Tongue (tissue), 1 donor: ENCODE data around the gene HNRNPR. TPM values are rescaled to one million over a fixed set of nuclear protein-coding genes. Genes with fewer than 3 reads are reported as not detected.

Experiments
- total RNA-seq: library from RNA; depleted of rRNA; stranded (reverse); fragments of >200 nt; gene quantifications from one replicate; pipeline ENCODE4 v1.2.3, GENCODE V29; 2014

HNRNPR gene
- total RNA-seq, 1 donor from 2014 or later: 145 TPM

Other genes starting within 250 kb of the HNRNPR start
- gene LUZP1, start 175.4 kb downstream of the HNRNPR start, total RNA-seq: 22.5 TPM
- gene HTR1D, start 126.8 kb downstream of the HNRNPR start, total RNA-seq: not detected
- gene ZNF436, start 25.6 kb upstream of the HNRNPR start, total RNA-seq: 61.1 TPM
- 241 TPM for gene TCEA3, start 80.5 kb upstream of the HNRNPR start, total RNA-seq
- 66.7 TPM for gene ASAP3, start 139.9 kb upstream of the HNRNPR start, total RNA-seq
- 6.2 TPM for gene E2F2, start 186.9 kb upstream of the HNRNPR start, total RNA-seq
- gene ID3, start 215.2 kb upstream of the HNRNPR start, total RNA-seq: 51.6 TPM